ENCODE data around the gene PMF1. TPM values are rescaled to one million over a fixed set of nuclear protein-coding genes. Genes with fewer than 3 reads are reported as not detected.

Gene PMF1
- total RNA-seq, 4 donors from 2014 or later, result 73.3 to 119 (median 89.9) TPM

DNA sequence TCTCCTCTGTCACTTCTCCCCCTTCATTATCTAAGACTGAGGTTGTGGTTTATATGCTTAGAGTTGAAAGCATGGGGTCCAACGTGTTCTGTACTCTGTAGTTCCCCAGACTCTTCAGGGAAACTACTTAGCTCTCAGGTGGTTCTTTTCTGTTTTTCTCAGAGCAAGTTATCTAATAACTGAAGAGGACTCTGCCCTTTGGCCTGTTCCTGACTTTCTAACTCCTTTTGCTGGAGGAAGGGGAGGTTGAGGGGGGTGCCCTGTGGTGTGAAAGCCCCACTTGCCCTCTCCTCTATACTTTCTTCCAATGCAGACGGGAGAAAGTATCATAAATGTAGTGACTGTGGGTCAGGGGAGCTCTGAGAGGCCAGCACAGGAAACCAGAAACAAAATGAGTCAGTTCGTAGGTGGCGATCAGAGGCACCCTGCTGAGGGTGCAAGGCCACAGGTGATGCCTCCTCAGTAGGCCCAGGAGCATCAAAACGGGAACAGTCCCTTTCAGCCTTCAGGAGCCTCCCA lies 13.9 kb upstream of the PMF1 start:
- H3K36me3 ChIP-seq, result peaks cover 0 to 24% of the 10 kb centered on the region in 2 donors
- DNase-seq, result no peak
- no peaks in the 10 kb centered on the region for H3K9me3 ChIP-seq
- no peak overlapping the region for H3K27ac ChIP-seq
- peaks cover 26 to 31% of the 10 kb centered on the region in 2 donors for H3K4me1 ChIP-seq
- intact Hi-C loops (cut with DNase I; ENCODE audit: low total_unique reads), result no loop called here
- no peaks in the 10 kb centered on the region for H3K27me3 ChIP-seq
- no peak for ATAC-seq
- H3K4me3 ChIP-seq, result no peak overlapping the region
- TF ChIP-seq POLR2A (IDR thresholded peaks at IDR 0.05), result no peak
- TF ChIP-seq, protein P1, sequence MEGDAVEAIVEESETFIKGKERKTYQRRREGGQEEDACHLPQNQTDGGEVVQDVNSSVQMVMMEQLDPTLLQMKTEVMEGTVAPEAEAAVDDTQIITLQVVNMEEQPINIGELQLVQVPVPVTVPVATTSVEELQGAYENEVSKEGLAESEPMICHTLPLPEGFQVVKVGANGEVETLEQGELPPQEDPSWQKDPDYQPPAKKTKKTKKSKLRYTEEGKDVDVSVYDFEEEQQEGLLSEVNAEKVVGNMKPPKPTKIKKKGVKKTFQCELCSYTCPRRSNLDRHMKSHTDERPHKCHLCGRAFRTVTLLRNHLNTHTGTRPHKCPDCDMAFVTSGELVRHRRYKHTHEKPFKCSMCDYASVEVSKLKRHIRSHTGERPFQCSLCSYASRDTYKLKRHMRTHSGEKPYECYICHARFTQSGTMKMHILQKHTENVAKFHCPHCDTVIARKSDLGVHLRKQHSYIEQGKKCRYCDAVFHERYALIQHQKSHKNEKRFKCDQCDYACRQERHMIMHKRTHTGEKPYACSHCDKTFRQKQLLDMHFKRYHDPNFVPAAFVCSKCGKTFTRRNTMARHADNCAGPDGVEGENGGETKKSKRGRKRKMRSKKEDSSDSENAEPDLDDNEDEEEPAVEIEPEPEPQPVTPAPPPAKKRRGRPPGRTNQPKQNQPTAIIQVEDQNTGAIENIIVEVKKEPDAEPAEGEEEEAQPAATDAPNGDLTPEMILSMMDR (IDR thresholded peaks at IDR 0.05 in 4 of 5, conservative IDR thresholded peaks at IDR 0.05 in 1 of 5), result no peak
- in situ Hi-C loops (cut with MboI; ENCODE audit: low sequenced_read_pairs in 4 of 4), result no loop called here

DNA sequence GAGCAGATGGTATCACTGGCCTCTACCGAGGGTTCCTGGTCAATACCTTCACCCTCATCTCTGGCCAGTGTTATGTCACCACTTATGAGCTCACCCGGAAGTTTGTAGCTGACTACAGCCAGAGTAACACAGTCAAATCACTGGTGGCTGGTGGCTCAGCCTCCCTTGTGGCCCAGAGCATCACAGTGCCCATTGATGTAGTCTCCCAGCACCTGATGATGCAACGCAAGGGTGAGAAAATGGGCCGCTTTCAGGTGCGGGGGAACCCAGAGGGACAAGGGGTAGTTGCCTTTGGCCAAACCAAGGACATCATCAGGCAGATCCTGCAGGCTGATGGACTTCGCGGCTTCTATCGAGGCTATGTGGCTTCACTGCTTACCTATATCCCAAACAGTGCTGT lies 12.8 kb upstream of the PMF1 start:
- no peaks in the 10 kb centered on the region for H3K9me3 ChIP-seq
- no peaks in the 10 kb centered on the region for H3K27me3 ChIP-seq
- DNase-seq (no peak), ATAC-seq (no peak)
- peaks cover 0 to 24% of the 10 kb centered on the region in 2 donors for H3K36me3 ChIP-seq
- H3K27ac ChIP-seq, result no peak overlapping the region
- intact Hi-C loops (cut with DNase I; ENCODE audit: low total_unique reads) (no loop called here), in situ Hi-C loops (cut with MboI; ENCODE audit: low sequenced_read_pairs in 4 of 4) (no loop called here)
- H3K4me3 ChIP-seq, result no peak overlapping the region
- TF ChIP-seq, protein P1 (IDR thresholded peaks at IDR 0.05 in 4 of 5, conservative IDR thresholded peaks at IDR 0.05 in 1 of 5), result no peak
- TF ChIP-seq POLR2A (IDR thresholded peaks at IDR 0.05), result no peak
- H3K4me1 ChIP-seq, result peaks cover 20 to 21% of the 10 kb centered on the region in 2 donors

DNA sequence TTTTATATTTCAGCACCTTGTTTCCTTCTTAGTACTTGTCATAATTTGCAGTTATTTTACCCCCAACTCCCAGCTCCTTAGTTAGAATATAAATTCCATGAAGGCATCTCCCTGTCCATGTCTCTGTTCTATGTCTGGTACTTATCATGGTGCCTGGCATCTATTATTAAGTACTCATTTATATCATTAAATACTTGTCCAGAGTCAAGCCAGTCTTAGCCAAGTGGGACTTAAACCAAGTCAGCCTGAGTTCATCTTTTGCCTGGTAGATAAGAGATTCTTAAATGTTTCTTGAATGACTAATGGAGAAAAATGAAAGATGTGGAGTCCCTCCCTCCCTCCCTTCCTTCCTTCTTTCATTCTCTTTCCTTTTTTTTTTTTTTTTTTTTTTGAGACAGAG lies 9.5 kb upstream of the PMF1 start:
- in situ Hi-C loops (cut with MboI; ENCODE audit: low sequenced_read_pairs in 4 of 4), result no loop called here
- DNase-seq, result no peak
- intact Hi-C loops (cut with DNase I; ENCODE audit: low total_unique reads), result no loop called here
- no peaks in the 10 kb centered on the region for H3K9me3 ChIP-seq
- H3K36me3 ChIP-seq, result peaks cover 0 to 24% of the 10 kb centered on the region in 2 donors
- ATAC-seq, result no peak
- no peaks in the 10 kb centered on the region for H3K27me3 ChIP-seq
- no peak overlapping the region for H3K4me3 ChIP-seq
- H3K4me1 ChIP-seq, result peaks cover 0 to under 1% of the 10 kb centered on the region in 2 donors
- no peak overlapping the region for H3K27ac ChIP-seq
- TF ChIP-seq, protein P1 (IDR thresholded peaks at IDR 0.05 in 4 of 5, conservative IDR thresholded peaks at IDR 0.05 in 1 of 5), result no peak
- no peak for TF ChIP-seq POLR2A (IDR thresholded peaks at IDR 0.05)

DNA sequence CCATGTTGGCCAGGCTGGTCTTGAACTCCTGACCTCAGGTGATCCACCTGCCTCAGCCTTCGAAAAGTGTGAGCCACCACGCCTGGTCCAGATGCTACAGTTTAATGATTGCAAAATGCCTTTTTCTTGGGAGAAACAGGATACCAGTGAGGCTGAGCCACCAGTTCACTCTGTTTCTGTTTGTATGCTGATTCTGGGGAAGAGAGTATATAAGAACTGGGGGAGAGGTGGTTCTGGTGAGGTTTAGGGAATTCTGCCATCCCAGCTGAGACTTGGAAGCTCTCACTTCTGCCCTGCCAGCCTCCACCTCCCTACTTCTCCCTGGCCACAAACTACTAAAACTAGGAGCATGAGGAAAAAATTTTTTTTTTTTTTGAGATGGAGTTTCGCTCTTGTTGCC lies 8.1 kb upstream of the PMF1 start:
- no peaks in the 10 kb centered on the region for H3K9me3 ChIP-seq
- TF ChIP-seq, protein P1 (IDR thresholded peaks at IDR 0.05 in 4 of 5, conservative IDR thresholded peaks at IDR 0.05 in 1 of 5), result no peak
- TF ChIP-seq POLR2A (IDR thresholded peaks at IDR 0.05), result no peak
- no peak overlapping the region for H3K4me3 ChIP-seq
- no peaks in the 10 kb centered on the region for H3K27me3 ChIP-seq
- DNase-seq (no peak), ATAC-seq (no peak)
- H3K4me1 ChIP-seq, result no peaks in the 10 kb centered on the region
- intact Hi-C loops (cut with DNase I; ENCODE audit: low total_unique reads), result no loop called here
- in situ Hi-C loops (cut with MboI; ENCODE audit: low sequenced_read_pairs in 4 of 4), result no loop called here
- no peak overlapping the region for H3K27ac ChIP-seq
- H3K36me3 ChIP-seq, result peaks cover 0 to 27% of the 10 kb centered on the region in 2 donors

DNA sequence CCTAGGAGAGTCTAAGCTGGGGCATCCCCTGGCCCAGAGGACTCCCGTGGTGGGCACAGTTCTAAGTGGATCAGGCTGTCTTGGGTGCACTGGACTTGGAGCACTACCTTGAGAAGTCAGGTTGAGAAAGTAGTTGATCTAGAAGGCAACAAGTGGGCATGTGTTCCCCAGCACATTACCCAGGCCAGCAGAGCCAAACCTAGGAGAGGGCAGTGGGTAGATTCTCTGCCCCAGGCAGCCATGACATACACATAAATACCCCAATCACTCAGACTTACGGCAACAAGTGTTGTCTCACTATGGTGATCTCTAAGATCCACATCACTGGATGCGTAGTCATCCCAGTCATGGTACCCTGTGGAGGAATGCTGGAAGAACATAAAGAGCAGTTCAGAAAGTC lies 1.6 kb upstream of the PMF1 start:
- Histone ChIP-seq H3K27ac (no peak overlapping the region), H3K4me1 (peaks cover 12 to 25% of the 10 kb centered on the region in 2 donors), H3K9me3 (no peaks in the 10 kb centered on the region), H3K27me3 (no peaks in the 10 kb centered on the region), H3K4me3 (no peak overlapping the region), H3K36me3 (peaks cover 0 to 12% of the 10 kb centered on the region in 2 donors)
- in situ Hi-C loops (cut with MboI; ENCODE audit: low sequenced_read_pairs in 4 of 4), result no loop called here
- intact Hi-C loops (cut with DNase I; ENCODE audit: low total_unique reads), result loop anchor here (5.0 kb wide), 2 partner anchors 64 to 114 kb away; no protein-coding TSS in a partner anchor
- DNase-seq, result no peak
- TF ChIP-seq, protein P1 (IDR thresholded peaks at IDR 0.05 in 4 of 5, conservative IDR thresholded peaks at IDR 0.05 in 1 of 5), result no peak
- no peak for TF ChIP-seq POLR2A (IDR thresholded peaks at IDR 0.05)
- no peak for ATAC-seq

Data from gastrocnemius medialis (tissue), 4 donors.